DMS79 (cell line): Measurements from ENCODE around the gene PCDHGA8.
"Not testable (repeated sequence)": the region's sequence is repeated elsewhere in the genome, so short reads cannot be mapped to it uniquely, and the experiment has no call there.

Experiments used
- DNase-seq: peaks from one replicate; lab custom pipeline; 2025; lab: John Stamatoyannopoulos, UW

PCDHGA8 gene

DNA sequence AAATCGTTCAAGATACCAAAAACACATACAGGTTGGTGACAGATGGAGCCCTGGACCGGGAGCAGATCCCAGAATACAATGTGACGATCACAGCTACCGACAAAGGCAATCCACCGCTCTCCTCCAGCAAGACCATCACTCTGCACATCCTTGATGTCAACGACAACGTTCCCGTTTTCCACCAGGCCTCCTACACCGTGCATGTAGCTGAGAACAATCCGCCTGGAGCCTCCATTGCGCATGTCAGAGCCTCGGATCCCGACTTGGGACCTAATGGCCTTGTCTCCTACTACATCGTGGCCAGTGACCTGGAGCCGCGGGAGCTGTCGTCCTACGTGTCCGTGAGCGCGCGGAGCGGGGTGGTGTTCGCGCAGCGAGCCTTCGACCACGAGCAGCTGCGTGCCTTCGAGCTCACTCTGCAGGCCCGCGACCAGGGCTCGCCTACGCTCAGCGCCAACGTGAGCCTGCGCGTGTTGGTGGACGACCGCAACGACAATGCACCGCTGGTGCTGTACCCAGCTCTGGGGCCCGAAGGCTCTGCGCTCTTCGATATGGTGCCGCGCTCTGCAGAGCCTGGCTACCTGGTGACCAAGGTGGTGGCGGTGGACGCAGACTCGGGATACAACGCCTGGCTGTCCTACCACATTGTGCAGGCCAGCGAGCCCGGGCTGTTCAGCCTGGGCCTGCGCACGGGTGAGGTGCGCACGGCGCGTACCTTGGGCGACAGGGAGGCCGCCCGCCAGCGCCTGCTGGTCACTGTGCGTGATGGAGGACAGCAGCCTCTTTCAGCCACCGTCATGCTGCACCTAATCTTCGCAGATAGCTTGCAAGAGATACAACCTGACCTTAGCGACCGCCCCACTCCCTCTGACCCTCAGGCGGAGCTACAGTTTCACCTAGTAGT is 20.6 kb upstream of the PCDHGA8 start:
- DNase-seq, result no peak

DNA sequence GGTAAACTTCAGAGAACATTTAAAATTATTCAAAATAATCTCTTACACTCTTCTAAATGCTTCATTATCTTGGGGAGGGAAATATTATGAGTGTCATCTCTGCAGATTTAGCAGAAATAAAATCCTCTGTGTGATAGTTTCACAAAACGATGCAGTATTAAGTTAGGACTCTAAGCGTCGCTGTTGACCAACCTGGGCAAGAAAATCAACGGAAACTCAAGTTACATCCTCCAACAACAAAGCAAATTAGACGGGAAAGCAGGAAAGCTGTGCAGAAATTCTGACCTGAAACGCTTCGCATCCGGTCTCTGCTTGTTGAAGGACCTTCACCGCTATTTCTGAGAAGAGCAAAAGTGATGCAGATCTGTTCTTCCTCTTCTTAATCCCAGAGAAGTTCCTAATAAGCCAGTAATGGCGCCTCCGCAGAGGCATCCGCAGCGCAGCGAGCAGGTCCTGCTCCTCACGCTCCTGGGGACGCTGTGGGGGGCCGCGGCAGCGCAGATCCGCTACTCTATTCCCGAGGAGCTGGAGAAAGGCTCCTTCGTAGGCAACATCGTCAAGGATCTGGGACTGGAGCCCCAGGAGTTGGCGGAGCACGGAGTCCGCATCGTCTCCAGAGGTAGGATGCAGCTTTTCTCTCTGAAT is 18.6 kb upstream of the PCDHGA8 start, which contains the start of gene PCDHGA6:
PCDHGA6 (plus strand) TSS at position 219 of the 645 bp plus-strand sequence; CDS start at position 412, 193 bp downstream.
- no peak for DNase-seq

DNA sequence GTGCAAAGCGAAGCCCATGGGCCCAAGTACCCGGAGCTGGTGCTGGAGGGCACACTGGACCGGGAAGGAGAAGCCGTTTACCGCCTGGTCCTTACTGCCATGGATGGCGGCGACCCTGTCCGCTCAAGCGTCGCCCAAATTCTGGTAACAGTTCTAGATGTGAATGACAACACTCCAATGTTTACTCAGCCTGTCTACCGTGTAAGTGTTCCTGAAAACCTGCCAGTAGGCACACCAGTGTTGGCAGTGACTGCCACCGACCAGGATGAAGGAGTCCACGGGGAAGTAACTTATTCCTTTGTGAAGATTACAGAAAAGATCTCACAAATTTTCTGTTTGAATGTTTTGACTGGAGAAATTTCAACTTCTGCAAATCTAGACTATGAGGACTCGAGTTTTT is 17.8 kb upstream of the PCDHGA8 start:
- no peak for DNase-seq

DNA sequence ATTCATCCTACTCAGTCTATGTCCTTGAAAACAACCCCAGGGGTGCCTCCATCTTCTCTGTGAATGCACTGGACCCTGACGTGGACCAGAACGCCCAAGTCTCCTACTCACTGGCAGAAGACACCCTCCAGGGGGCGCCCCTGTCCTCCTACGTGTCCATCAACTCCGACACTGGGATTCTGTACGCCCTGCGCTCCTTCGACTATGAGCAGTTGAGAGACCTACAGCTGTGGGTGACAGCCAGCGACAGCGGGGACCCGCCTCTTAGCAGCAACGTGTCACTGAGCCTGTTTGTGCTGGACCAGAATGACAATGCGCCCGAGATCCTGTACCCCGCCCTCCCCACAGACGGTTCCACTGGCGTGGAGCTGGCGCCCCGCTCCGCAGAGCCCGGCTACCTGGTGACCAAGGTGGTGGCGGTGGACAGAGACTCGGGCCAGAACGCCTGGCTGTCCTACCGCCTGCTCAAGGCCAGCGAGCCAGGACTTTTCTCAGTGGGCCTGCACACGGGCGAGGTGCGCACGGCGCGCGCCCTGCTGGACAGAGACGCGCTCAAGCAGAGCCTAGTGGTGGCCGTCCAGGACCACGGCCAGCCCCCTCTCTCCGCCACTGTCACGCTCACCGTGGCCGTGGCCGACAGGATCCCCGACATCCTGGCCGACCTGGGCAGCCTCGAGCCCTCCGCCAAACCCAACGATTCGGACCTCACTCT is 16.8 kb upstream of the PCDHGA8 start:
- not testable (repeated sequence) for DNase-seq

DNA sequence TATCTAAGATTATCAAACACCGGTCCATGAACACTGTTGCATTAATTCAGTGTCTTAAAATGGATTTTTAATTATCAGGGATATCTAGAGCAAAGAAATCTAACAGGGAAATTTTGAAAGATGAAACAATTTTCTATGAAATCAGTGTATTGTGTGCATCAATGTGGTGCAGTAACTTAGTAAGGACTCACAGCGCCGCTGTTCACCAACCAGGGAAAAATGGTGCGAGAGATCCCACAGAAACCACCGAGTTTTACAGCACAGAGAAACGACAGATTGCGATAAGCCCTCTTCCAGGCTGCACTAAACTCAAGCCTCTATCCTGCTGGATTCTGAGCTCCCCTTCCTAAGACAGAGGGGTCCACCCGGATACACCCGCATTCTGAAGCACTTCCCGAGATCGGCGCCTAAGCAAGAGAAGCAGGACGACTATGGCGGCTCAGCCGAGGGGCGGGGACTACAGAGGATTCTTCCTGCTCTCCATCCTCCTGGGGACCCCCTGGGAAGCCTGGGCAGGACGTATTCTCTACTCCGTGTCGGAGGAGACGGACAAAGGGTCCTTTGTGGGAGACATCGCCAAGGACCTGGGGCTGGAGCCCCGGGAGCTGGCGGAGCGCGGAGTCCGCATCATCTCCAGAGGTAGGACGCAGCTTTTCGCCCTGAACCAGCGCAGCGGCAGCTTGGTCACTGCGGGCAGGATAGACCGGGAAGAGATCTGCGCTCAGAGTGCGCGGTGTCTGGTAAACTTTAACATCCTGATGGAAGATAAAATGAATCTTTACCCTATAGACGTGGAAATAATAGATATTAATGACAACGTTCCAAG is 9.8 kb upstream of the PCDHGA8 start, which contains the start of gene PCDHGA7:
PCDHGA7 (plus strand) TSS at position 274 of the 826 bp plus-strand sequence; CDS start at position 432, 158 bp downstream.
- no peak for DNase-seq

DNA sequence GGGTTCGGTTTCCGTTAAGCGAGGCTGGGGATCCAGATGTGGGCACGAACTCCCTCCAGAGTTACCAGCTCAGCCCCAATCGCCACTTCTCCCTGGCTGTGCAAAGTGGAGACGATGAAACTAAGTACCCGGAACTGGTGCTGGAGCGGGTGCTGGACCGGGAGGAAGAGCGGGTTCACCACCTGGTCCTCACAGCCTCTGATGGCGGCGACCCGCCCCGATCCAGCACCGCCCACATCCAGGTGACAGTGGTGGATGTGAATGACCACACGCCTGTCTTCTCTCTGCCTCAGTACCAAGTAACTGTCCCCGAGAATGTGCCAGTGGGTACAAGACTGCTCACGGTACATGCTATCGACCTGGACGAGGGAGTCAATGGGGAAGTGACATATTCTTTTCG is 9.1 kb upstream of the PCDHGA8 start:
- DNase-seq, result no peak

DNA sequence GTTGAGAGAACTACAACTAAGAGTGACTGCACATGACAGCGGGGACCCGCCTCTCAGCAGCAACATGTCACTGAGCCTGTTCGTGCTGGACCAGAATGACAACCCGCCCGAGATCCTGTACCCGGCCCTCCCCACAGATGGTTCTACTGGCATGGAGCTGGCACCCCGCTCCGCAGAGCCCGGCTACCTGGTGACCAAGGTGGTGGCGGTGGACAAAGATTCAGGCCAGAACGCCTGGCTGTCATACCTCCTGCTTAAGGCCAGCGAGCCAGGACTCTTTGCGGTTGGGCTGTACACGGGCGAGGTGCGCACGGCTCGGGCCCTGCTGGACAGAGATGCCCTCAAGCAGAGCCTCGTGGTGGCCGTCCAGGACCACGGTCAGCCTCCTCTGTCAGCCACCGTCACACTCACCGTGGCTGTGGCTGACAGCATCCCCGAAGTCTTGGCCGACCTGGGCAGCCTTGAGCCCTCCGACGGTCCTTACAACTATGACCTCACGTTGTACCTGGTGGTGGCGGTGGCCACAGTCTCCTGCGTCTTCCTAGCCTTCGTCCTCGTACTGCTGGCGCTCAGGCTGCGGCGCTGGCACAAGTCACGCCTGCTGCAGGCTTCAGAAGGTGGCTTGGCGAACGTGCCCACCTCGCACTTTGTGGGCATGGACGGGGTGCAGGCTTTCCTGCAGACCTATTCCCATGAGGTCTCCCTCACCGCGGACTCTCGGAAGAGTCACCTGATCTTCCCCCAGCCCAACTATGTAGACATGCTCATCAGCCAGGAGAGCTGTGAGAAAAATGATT is 7.8 kb upstream of the PCDHGA8 start:
- no peak for DNase-seq

DNA sequence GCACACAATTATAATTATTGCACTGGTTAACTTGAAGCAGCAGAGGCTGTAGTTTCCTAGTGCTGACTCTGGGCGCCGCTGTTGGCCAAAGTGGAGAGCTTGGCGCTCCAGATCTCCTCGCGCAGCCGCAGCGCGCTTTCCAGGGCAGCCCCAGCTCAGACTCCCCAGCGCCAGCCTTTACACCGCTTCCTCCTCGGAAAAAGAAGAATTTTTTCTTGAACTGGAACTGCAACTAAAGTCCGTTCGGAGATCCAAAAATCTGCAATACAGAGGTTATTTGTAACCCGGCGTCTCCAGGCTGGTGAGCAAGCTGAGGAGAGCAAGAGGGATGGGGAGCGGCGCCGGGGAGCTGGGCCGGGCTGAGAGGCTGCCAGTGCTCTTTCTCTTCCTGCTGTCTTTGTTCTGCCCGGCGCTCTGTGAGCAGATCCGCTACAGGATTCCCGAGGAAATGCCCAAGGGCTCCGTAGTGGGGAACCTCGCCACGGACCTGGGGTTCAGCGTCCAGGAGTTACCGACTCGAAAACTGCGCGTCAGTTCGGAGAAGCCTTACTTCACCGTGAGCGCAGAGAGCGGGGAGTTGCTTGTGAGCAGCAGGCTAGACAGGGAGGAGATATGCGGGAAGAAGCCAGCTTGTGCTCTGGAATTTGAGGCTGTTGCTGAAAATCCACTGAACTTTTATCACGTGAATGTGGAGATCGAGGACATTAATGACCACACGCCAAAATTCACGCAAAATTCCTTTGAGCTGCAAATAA is 4.7 kb upstream of the PCDHGA8 start, which contains the start of gene PCDHGB4:
PCDHGB4 (plus strand) TSS at position 142 of the 755 bp plus-strand sequence; CDS start at position 329, 187 bp downstream.
- DNase-seq, result not testable (repeated sequence)

DNA sequence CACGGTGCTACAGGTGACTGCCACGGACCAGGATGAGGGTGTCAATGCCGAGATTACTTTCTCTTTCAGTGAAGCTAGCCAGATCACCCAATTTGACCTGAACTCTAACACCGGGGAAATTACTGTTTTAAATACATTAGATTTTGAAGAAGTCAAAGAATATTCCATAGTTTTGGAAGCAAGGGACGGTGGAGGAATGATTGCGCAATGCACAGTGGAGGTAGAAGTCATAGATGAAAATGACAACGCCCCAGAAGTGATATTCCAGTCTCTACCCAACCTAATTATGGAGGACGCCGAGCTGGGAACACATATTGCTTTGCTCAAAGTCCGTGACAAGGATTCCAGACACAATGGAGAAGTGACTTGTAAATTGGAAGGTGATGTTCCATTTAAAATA is 3.8 kb upstream of the PCDHGA8 start:
- no peak for DNase-seq

DNA sequence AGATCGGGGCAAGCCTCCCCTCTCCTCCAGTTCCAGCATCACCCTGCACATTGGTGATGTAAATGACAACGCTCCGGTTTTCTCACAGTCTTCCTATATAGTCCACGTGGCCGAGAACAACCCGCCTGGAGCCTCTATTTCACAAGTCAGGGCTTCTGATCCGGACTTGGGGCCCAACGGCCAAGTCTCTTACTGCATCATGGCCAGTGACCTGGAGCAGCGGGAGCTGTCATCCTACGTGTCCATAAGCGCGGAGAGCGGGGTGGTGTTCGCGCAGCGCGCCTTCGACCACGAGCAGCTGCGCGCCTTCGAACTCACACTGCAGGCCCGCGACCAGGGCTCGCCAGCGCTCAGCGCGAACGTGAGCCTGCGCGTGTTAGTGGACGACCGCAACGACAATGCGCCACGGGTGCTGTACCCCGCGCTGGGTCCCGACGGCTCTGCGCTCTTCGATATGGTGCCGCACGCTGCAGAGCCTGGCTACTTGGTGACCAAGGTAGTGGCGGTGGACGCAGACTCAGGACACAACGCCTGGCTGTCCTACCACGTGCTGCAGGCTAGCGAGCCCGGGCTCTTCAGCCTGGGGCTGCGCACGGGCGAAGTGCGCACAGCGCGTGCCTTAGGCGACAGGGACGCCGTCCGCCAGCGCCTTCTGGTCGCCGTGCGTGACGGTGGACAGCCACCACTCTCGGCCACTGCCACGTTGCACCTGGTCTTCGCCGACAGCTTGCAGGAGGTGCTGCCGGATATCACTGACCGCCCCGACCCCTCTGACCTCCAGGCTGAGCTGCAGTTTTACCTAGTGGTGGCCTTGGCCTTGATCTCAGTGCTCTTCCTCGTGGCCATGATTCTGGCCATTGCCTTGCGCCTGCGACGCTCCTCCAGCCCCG is 3.0 kb upstream of the PCDHGA8 start:
- DNase-seq, result no peak

DNA sequence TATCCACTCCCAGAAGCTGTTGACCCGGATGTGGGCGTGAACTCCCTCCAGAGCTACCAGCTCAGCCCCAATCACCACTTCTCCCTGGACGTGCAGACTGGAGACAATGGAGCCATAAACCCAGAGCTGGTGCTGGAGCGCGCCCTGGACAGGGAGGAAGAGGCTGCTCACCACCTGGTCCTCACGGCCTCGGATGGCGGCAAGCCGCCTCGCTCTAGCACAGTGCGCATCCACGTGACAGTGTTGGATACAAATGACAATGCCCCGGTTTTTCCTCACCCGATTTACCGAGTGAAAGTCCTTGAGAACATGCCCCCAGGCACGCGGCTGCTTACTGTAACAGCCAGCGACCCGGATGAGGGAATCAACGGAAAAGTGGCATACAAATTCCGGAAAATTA is 834 bp downstream of the PCDHGA8 start:
- no peak for DNase-seq

DNA sequence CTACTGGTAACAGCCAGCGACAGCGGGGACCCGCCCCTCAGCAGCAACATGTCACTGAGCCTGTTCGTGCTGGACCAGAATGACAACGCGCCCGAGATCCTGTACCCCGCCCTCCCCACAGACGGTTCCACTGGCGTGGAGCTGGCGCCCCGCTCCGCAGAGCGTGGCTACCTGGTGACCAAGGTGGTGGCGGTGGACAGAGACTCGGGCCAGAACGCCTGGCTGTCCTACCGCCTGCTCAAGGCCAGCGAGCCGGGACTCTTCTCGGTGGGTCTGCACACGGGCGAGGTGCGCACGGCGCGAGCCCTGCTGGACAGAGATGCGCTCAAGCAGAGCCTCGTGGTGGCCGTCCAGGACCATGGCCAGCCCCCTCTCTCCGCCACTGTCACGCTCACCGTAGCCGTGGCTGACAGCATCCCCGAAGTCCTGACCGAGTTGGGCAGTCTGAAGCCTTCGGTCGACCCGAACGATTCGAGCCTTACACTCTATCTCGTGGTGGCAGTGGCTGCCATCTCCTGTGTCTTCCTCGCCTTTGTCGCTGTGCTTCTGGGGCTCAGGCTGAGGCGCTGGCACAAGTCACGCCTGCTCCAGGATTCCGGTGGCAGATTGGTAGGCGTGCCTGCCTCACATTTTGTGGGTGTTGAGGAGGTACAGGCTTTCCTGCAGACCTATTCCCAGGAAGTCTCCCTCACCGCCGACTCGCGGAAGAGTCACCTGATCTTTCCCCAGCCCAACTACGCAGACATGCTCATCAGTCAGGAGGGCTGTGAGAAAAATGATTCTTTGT is 2.2 kb downstream of the PCDHGA8 start:
- not testable (repeated sequence) for DNase-seq

DNA sequence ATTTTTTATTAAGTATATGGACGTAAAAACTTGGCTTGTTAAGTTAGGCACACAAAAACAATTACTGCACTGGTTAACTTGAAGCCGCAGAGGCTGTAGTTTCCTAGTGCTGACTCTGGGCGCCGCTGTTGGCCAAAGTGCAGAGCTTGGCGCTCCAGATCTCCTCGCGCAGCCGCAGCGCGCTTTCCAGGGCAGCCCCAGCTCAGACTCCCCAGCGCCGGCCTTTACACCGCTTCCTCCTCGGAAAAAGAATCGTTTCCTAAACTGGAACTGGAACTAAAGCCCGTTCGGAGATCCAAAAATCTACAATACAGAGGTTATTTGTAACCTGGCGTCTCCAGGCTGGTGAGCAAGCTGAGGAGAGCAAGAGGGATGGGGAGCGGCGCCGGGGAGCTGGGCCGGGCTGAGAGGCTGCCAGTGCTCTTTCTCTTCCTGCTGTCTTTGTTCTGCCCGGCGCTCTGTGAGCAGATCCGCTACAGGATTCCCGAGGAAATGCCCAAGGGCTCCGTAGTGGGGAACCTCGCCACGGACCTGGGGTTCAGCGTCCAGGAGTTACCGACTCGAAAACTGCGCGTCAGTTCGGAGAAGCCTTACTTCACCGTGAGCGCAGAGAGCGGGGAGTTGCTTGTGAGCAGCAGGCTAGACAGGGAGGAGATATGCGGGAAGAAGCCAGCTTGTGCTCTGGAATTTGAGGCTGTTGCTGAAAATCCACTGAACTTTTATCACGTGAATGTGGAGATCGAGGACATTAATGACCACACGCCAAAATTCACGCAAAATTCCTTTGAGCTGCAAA is 5.5 kb downstream of the PCDHGA8 start, which contains the start of gene PCDHGB5:
PCDHGB5 (plus strand) TSS at position 192 of the 796 bp plus-strand sequence; CDS start at position 373, 181 bp downstream.
- DNase-seq, result not testable (repeated sequence)

DNA sequence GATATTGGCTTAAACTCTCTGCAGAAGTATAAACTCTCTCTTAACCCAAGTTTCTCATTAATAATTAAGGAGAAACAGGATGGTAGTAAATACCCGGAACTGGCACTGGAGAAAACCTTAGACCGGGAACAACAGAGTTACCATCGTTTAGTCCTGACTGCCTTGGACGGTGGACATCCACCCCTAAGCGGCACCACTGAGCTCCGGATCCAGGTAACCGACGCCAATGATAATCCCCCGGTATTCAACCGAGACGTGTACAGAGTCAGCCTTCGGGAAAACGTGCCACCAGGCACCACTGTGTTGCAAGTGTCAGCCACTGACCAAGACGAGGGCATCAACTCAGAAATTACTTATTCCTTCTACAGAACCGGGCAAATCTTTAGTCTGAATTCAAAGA is 6.2 kb downstream of the PCDHGA8 start:
- no peak for DNase-seq

DNA sequence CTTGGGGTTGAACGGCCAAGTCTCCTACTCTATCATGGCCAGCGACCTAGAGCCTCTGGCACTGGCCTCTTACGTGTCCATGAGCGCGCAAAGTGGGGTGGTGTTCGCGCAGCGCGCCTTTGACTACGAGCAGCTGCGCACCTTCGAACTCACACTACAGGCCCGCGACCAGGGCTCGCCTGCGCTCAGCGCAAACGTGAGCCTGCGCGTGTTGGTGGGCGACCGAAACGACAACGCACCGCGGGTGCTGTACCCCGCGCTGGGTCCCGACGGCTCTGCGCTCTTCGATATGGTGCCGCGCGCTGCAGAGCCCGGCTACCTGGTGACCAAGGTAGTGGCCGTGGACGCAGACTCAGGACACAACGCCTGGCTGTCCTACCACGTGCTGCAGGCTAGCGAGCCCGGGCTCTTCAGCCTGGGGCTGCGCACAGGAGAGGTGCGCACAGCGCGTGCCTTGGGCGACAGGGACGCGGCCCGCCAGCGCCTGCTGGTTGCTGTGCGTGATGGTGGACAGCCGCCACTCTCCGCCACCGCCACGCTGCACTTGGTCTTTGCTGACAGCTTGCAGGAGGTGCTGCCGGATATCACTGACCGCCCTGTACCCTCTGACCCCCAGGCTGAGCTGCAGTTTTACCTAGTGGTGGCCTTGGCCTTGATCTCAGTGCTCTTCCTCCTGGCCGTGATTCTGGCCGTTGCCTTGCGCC is 7.3 kb downstream of the PCDHGA8 start:
- DNase-seq, result no peak

DNA sequence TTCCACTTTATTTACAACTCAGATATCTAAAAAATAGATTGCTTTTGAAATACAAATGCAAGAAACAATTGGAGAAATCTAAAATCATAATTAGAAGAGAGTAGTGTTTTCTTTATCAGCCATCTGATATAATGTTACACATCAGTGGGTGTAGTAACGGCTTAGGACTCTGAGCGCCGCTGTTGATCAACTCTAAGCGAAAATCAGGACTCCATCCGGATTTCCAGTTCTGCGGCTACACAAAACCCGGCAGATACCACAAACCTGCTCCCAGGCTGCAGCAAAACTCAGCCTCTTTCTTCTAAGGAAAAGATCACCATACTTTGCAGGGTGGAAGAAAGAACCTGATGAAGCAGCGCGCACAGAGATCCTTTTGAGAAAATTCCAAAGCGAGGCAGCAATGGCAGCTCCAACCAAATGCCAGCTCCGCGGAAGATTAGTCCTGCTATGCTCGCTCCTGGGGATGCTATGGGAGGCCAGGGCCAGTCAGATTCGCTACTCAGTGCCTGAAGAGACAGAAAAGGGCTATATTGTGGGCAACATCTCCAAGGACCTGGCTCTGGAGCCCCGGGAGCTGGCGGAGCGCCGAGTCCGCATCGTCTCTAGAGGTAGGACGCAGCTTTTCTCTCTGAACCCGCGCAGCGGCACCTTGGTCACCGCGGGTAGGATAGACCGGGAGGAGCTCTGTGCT is 10.3 kb downstream of the PCDHGA8 start, which contains the start of gene PCDHGA9:
PCDHGA9 (plus strand) TSS at position 226 of the 691 bp plus-strand sequence; CDS start at position 401, 175 bp downstream.
- no peak for DNase-seq
